Measurements from ENCODE around the gene PIK3AP1. TPM values are rescaled to one million over a fixed set of nuclear protein-coding genes. Genes with fewer than 3 reads are reported as not detected.

Gene PIK3AP1
- total RNA-seq, 1 donor from 2014 or later = under 0.01 TPM

DNA sequence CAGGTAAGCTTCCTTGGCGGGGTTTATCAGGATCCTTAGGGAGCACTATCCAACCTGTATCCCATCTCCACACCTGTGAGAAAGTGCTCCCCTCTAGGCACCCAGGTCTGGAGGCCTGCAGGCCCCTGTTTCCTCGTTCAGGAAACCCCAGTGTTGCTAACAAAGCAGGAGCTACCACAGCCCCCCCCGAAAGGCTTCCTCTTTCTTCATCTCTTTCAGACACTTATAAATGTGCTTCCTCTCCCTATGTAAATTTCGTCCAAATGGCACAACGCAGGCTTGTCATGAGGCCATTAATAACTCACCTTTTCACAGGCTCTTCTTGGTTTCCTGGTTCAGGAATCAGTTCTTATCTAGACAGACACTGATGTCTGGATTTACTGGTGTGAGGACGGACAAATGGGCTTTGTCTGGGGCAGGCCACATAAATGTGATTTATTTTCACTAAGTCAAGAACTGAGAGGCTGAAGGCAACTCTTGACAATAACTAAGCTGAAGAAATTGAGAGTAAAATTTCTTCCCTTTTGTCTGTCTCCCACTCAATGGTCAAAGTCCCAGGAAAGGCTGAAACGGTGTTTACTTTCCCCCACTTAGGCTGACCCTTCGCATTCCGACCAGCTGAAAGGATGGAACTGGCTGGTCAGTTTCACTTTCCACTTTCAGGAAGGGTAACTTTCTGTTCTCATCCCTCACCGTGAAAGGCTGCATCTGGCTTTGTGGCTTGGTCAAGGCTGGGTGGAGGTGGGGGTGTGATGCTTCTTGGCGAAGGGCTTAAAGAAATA lies 46.8 kb downstream of the PIK3AP1 start:
- peak in 1 of 2 donors; percentile 34 for DNase-seq (ENCODE audit: low read depth in 2 of 2)

DNA sequence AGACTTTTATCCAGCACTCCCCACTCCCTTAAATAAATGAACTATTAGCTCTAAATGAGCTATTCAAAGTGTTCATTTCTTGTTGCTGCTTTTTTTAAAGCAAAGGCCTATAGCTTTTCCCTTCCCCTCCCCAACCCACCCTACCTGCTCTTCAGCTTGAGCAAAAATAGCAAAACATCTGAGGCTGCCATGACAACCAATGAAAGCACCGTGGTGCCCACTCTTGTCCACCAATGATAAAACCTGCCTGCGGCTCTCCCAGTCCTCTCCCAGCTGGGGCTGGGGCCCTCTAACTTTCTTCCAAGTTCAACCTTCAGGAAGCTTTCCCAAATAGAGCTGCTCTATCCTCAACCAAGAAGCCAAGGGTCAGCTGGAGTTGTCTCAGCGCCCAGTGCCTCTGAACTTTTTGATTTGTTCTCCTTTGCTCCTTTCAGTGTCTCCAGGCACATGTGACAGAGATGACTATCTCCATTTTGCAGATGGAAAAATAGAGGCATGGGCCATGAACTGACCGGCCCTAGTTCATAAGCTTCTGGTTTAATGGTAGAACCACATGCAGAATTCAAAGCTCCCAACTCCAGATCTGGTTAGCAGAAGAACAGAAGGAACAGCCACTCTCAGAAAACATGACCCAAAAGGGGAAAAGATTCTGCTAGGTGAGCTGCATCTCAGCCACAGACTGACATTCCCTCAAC lies 47.7 kb downstream of the PIK3AP1 start:
- no peak for DNase-seq (ENCODE audit: low read depth in 2 of 2)

DNA sequence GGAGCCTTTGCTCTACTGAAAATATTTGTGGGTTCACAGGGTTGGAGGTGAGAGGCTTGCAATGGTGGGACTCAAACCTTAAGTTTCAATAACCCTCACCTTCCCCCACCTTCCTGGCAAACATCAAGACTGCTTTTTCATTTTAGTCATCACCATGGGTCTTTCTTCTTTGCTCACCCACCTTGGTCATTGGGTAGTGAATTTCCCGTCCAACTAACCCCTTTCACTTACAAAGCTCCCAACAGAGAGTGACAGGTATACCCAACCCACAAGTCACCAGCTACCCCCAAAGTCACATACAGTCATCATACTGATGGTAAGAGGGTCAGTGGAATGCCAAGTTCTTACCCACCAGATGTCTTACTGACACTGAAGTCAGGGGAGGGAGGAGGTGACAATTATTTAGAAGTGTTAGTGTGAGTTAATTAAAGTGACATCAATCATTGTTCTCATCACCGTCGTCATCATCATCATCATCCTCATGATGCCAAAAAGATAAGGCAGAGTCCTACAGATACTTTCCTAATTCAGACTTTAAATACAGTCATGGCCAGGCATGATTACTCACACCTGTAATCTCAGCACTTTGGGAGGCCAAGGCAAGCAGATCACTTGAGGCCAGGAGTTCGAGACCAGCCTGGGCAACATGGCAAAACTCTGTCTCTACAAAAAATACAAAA lies 49.0 kb downstream of the PIK3AP1 start:
- DNase-seq (ENCODE audit: low read depth in 2 of 2) = no peak

DNA sequence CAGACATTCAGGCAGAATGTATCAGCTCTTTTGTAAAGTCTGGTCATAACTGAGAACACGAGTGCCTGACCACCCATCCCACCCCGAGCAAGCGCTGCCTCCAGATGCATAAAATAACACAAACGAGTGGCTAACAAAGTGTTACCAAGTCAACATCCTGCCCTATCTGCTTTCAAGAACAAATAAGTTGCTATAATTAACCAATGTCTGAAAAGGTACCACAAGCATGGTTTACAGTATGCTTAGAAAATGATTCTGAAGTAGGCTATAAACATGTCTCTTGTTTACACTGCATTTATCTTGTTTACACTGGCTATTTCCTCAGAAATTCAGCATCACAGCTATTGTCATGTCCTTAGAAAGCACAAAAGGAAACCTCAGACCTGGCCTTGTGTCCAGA lies 49.5 kb downstream of the PIK3AP1 start:
- no peak for DNase-seq (ENCODE audit: low read depth in 2 of 2)

- DNase-seq (ENCODE audit: low read depth in 2 of 2) = no peak
Measured at GRCh38 chr10:96667401-96667800, 52.9 kb downstream of the PIK3AP1 start.

DNA sequence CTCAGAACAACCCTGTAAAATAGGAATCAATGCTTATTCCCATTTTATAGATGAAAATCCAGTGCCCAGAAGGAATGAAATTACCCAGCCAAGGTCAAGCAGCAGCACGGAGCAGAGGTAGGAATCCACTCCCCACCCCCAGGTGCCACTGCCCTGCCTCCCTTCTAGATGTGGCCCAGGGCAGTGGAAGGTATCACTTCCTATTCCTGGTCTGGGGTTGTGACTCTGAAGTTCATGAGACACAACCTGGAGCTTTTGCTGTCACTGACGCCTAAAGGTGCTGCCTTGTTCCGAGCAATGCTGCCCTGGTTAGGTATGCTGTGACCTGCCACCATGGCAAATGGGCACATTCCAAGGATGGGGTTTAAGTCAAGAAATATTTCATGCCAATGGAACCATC lies 53.6 kb downstream of the PIK3AP1 start:
- DNase-seq (ENCODE audit: low read depth in 2 of 2) = no peak

DNA sequence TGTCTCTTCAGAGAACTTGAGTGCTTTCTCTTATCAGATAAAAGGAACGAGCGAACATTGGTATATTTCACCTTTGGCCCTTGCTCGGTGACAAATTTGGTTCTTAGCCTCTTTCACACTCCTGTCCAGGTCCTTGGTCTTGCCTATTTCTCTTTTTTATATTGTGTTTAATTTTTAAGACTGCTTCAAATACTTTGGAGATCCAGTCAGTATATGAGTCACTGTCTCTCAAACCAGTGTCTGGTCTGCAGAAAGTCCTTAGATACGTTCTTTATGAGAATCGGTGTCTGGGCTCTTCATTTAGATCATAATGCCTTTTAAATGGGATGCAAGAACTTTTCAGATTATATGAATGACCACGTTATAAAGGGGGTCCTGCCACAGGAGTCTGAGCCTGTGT lies 55.0 kb downstream of the PIK3AP1 start:
- DNase-seq (ENCODE audit: low read depth in 2 of 2) = no peak

GRCh38 chr10:96664563-96664962 lies 55.8 kb downstream of the PIK3AP1 start:
- peak; percentile 27 to 35 for DNase-seq (ENCODE audit: low read depth in 2 of 2)

DNA sequence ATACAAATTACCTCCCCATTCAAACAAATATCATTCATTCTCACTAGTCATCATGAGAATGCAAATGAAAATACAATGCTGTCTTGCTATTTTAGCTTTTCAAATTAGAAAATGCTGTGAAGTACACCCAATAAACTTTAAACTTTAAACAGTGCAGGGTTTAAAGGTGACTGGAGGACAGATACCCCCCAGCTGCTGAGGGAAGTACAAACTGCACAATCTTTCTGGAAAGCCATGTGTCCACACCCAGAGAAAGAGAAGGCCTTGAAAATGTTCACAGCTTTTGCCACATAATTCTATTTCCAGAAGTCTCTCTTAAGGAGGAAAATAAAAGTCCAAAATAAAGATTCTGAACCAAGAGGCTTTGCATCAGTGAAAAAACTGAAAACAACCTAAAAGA lies 56.5 kb downstream of the PIK3AP1 start:
- DNase-seq (ENCODE audit: low read depth in 2 of 2) = no peak

DNA sequence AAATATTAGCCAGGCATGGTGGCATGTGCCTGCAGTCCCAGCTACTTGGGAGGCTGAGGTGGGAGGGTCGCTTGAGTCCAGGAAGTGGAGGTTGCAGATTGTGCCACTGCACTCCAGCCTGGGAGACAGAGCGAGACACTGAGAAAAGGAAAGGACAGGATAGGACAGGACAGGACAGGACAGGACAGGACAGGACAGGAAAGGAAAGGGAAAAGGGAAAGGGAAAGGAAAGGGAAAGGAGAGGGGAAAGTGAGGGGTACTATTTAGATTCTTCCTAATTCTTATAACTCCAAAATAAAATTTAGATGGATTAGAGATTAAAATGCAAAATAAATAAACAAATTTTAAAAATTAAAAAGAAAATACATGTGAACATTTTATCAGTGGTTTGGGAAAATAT lies 58.7 kb downstream of the PIK3AP1 start:
- DNase-seq (ENCODE audit: low read depth in 2 of 2) = no peak

DNA sequence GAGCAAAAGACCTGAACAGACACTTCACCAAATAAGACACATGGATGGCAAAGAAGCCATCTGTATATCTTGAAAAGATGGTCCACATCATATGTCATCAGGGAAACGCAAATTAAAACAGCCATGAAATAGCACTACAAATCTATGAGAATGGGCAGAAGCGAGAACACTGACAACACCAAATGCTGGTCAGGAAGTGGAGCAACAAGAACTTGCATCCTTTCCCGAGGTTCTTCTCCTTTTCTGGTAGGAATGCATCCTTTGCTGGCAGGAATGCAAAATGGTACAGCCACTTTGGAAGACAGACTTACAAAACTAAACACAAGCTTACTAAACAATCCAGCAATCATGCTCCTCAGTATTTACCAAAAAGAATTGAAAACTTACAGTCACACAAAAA lies 60.0 kb downstream of the PIK3AP1 start:
- no peak for DNase-seq (ENCODE audit: low read depth in 2 of 2)

GRCh38 chr10:96658844-96659243 lies 61.5 kb downstream of the PIK3AP1 start:
- no peak for DNase-seq (ENCODE audit: low read depth in 2 of 2)

- DNase-seq (ENCODE audit: low read depth in 2 of 2) = no peak
Measured at GRCh38 chr10:96657385-96657784, 62.9 kb downstream of the PIK3AP1 start.

- DNase-seq (ENCODE audit: low read depth in 2 of 2) = no peak
Measured at GRCh38 chr10:96656839-96657238, 63.5 kb downstream of the PIK3AP1 start.

- DNase-seq (ENCODE audit: low read depth in 2 of 2) = no peak
Measured at GRCh38 chr10:96656198-96656577, 64.1 kb downstream of the PIK3AP1 start.

DNA sequence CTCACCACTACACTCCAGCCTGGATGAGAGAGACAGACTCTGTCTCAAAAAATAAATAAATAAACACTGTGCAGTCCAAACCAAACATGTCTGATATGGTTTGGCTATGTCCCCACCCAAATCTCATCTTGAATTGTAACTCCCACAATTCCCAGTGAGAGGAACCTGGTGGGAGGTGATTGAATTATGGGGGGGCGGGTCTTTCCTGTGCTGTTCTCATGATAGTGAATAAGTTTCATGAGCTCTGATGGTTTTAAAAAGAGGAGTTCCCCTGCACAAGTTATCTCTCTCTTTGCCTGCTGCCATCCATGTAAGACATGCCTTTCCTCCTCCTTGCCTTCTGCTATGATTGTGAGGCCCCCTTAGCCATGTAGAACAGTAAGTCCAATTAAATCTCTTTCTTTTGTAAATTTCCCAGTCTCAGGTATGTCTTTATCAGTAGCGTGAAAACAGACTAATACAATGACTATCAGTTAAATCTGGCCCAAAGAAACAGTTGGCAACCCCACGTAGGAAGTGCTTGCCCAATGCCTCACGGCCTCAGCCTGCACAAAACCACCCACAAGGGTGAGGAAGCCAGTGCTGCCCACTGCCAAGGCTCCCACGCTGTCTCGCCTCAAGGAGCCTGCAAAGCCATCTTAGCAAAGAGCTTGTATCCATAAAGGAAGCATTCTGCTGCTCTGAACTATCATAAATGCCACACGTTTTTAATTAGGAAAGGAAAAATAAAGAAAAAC lies 64.7 kb downstream of the PIK3AP1 start:
- no peak for DNase-seq (ENCODE audit: low read depth in 2 of 2)

GRCh38 chr10:96651998-96652431 lies 68.3 kb downstream of the PIK3AP1 start:
- DNase-seq (ENCODE audit: low read depth in 2 of 2) = no peak

- no peak for DNase-seq (ENCODE audit: low read depth in 2 of 2)
Measured at GRCh38 chr10:96650958-96651357, 69.4 kb downstream of the PIK3AP1 start.

DNA sequence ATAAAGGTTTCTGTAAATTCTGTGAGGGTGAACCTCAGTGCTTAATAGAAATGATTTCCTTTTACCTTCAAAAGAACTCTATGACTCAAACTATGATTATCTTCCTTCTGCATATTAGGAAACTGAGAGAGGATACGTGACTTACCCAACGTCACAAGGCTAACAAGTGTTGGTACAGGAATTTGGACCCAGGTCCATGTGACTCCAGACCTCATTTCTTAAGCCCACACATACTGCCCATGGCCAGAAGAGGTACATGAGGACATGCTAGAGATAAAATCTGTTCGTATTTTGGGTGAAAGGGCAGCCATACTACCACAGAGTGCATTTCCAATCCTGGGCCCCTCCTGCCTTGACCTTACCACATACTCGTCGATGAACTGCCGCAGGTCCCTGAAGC lies 72.0 kb downstream of the PIK3AP1 start:
- DNase-seq (ENCODE audit: low read depth in 2 of 2) = no peak

- no peak for DNase-seq (ENCODE audit: low read depth in 2 of 2)
Measured at GRCh38 chr10:96647466-96647865, 72.8 kb downstream of the PIK3AP1 start.

DNA sequence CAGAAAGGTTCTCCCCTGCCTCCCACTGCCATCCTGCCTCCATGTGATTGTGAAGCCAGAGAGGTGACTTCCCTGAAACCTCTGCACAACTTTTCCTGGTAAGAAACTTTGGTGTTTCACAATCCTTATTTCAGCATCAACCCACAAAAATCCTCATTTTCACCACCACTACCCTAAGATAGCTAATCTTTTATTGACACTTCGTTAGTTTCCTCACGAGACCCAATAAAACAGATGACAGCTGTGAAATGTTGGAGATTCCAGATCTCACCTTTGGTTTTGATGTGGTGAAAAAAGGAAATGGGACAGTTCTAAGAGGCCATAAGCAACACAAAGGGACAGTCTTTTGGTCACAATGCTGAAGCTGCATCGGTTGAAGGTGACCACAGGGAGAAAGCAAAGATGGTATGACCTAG lies 73.6 kb downstream of the PIK3AP1 start:
- no peak for DNase-seq (ENCODE audit: low read depth in 2 of 2)

DNA sequence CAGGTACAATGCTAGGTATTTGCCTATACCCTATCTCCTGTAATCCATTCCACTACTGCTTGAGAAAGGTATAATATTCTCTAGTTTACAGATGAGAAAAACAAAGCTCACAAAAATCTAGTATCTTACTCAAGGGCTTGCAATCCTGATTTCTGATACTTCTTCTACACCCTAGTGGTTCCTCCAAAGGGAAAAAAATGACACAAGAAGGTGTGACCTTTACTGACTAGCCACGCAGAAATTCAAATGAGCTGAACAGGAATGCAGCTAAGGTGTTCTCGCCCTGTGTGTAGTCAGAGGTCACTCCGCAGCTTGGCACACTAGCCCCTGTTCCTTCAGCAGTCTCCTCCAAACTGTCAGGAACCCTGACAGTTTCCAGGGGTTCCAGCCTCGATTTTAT lies 74.0 kb downstream of the PIK3AP1 start:
- DNase-seq (ENCODE audit: low read depth in 2 of 2) = no peak
